Measurements from ENCODE around the gene KHK. TPM values are rescaled to one million over a fixed set of nuclear protein-coding genes. Genes with fewer than 3 reads are reported as not detected.

The KHK gene
- total RNA-seq, 1 donor from 2014 or later: 9.3 TPM

- H3K36me3 ChIP-seq: no peaks in the 10 kb centered on the region
- no peaks in the 10 kb centered on the region for H3K27me3 ChIP-seq
- H3K9me3 ChIP-seq: no peaks in the 10 kb centered on the region
- H3K4me3 ChIP-seq: no peak overlapping the region
- no peak overlapping the region for H3K27ac ChIP-seq
- DNase-seq (ENCODE audit: extremely low spot score in 2 of 2): no peak
- TF ChIP-seq CTCF (IDR thresholded peaks at IDR 0.05): no peak
- no peaks in the 10 kb centered on the region for H3K4me1 ChIP-seq
- intact Hi-C loops (cut with DNase I): no loop called here
Measured at GRCh38 chr2:27147935-27148334, 61.4 kb downstream of the KHK start.

- H3K9me3 ChIP-seq: no peaks in the 10 kb centered on the region
- peak within 1 kb of the TSS in 1 of 2 donors; percentile 8 for H3K4me3 ChIP-seq
- no peaks in the 10 kb centered on the region for H3K27me3 ChIP-seq
- H3K4me1 ChIP-seq: peaks cover 1% of the 10 kb centered on the region
- intact Hi-C loops (cut with DNase I): no loop called here
- H3K36me3 ChIP-seq: no peaks in the 10 kb centered on the region
- H3K27ac ChIP-seq: no peak within 1 kb of the TSS
- TF ChIP-seq CTCF (IDR thresholded peaks at IDR 0.05) (no peak), POLR2AphosphoS5 (IDR thresholded peaks at IDR 0.05; ENCODE audit: insufficient read depth in 1 of 2, low read depth in 1 of 2) (peak; percentile 35 to 69)
- DNase-seq (ENCODE audit: extremely low spot score in 2 of 2): no peak
Measured at GRCh38 chr2:27148801-27149439, 62.3 kb downstream of the KHK start, which contains the start of gene TCF23. Gene TCF23 (plus strand): TSS chr2:27149004. CDS start chr2:27149134, 130 bp downstream.

- intact Hi-C loops (cut with DNase I): no loop called here
- Histone ChIP-seq H3K9me3 (no peaks in the 10 kb centered on the region), H3K4me3 (peak overlapping the region in 1 of 2 donors; percentile 8), H3K27ac (no peak overlapping the region), H3K36me3 (no peaks in the 10 kb centered on the region), H3K4me1 (peaks cover 10% of the 10 kb centered on the region), H3K27me3 (no peaks in the 10 kb centered on the region)
- no peak for TF ChIP-seq POLR2A (IDR thresholded peaks at IDR 0.05)
- TF ChIP-seq CTCF (IDR thresholded peaks at IDR 0.05): no peak
- no peak for TF ChIP-seq POLR2AphosphoS5 (IDR thresholded peaks at IDR 0.05; ENCODE audit: insufficient read depth in 1 of 2, low read depth in 1 of 2)
- DNase-seq (ENCODE audit: extremely low spot score in 2 of 2): no peak
Measured at GRCh38 chr2:27149570-27150405, 63.2 kb downstream of the KHK start.

Other genes starting within 250 kb of the KHK start
- gene DPYSL5, start 238.6 kb upstream of the KHK start, total RNA-seq: 0.74 TPM
- gene MAPRE3, start 116.1 kb upstream of the KHK start, total RNA-seq: 20.6 TPM
- 53.3 TPM for gene TMEM214, start 53.8 kb upstream of the KHK start, total RNA-seq
- 8.8 TPM for gene AGBL5, start 35.1 kb upstream of the KHK start, total RNA-seq
- gene OST4, start 15.1 kb upstream of the KHK start, total RNA-seq: 269 TPM
- gene EMILIN1, start 8.2 kb upstream of the KHK start, total RNA-seq: 100 TPM
- 2.2 TPM for gene CGREF1, start 32.4 kb downstream of the KHK start, total RNA-seq
- gene ABHD1, start 37.0 kb downstream of the KHK start, total RNA-seq: not detected
- 57.5 TPM for gene PREB, start 47.9 kb downstream of the KHK start, total RNA-seq
- not detected for gene PRR30, start 52.6 kb downstream of the KHK start, total RNA-seq
- 7.4 TPM for gene TCF23, start 62.2 kb downstream of the KHK start, total RNA-seq
- 150 TPM for gene ATRAID, start 125.3 kb downstream of the KHK start, total RNA-seq
- 37.3 TPM for gene SLC5A6, start 125.5 kb downstream of the KHK start, total RNA-seq
- gene CAD, start 130.6 kb downstream of the KHK start, total RNA-seq: 25.0 TPM
- 1.2 TPM for gene SLC30A3, start 176.3 kb downstream of the KHK start, total RNA-seq
- gene DNAJC5G, start 188.7 kb downstream of the KHK start, total RNA-seq: 1.5 TPM
- 2.5 TPM for gene TRIM54, start 195.7 kb downstream of the KHK start, total RNA-seq
- gene UCN, start 221.7 kb downstream of the KHK start, total RNA-seq: 3.2 TPM
- gene MPV17, start 236.3 kb downstream of the KHK start, total RNA-seq: 55.7 TPM